GM13976 (cell line): ENCODE data around the gene CLEC1A.
"Not testable (repeated sequence)": the region's sequence is repeated elsewhere in the genome, so short reads cannot be mapped to it uniquely, and the experiment has no call there.

Experiments
- DNase-seq: peaks from one replicate; pipeline ENCODE4 v3.0.0; 2012; ENCODE audit warnings: low spot score
- in situ Hi-C: fragments of 300-500 bp; cut with MboI; formaldehyde crosslinking; loops from one replicate; pipeline ENCODE4 v1.12.0; 2022; ENCODE audit warnings: low sequenced_read_pairs, mixed read lengths, inconsistent platforms; ENCODE audit not compliant: unreplicated experiment
- TF ChIP-seq, protein P1 (sequence below): IDR thresholded peaks from 2 replicates; pipeline ENCODE4 v1.5.1; 2012; ENCODE audit warnings: borderline replicate concordance, mild to moderate bottlenecking; ENCODE audit not compliant: insufficient read depth; ENCODE audit errors: extremely low read depth, missing control alignments, control extremely low read depth

CLEC1A gene

GRCh38 chr12:10033783-10034545 lies 64.8 kb downstream of the CLEC1A start:
- DNase-seq: peak; percentile 28
- in situ Hi-C loops: no loop called here

DNA sequence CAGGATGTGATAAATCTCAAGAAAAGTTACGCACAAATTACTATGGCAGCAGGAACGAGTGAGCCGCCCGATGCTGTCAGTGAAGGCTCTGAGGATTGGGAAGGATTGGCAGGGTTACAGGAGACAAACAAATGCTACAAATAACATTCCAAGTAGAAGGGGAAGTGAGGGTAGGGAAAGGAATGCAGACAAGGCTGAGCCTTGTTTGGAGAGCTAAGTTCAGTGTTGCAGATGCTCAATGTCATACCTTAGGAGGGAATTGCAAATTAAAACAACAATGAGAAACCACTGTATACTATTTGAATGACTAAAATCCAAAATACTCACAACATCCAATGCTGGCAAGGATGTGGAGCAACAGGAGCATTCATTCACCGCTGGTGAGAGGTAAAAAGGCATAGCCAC lies 67.0 kb downstream of the CLEC1A start:
- DNase-seq: no peak
- in situ Hi-C loops: no loop called here

More at GRCh38 chr12:10033783-10034545, 64.8 kb downstream of the CLEC1A start:
- TF ChIP-seq, protein P1, sequence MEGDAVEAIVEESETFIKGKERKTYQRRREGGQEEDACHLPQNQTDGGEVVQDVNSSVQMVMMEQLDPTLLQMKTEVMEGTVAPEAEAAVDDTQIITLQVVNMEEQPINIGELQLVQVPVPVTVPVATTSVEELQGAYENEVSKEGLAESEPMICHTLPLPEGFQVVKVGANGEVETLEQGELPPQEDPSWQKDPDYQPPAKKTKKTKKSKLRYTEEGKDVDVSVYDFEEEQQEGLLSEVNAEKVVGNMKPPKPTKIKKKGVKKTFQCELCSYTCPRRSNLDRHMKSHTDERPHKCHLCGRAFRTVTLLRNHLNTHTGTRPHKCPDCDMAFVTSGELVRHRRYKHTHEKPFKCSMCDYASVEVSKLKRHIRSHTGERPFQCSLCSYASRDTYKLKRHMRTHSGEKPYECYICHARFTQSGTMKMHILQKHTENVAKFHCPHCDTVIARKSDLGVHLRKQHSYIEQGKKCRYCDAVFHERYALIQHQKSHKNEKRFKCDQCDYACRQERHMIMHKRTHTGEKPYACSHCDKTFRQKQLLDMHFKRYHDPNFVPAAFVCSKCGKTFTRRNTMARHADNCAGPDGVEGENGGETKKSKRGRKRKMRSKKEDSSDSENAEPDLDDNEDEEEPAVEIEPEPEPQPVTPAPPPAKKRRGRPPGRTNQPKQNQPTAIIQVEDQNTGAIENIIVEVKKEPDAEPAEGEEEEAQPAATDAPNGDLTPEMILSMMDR: no peak

GRCh38 chr12:10031321-10031720 lies 67.5 kb downstream of the CLEC1A start:
- TF ChIP-seq, protein P1: no peak
- in situ Hi-C loops: no loop called here
- no peak for DNase-seq

More for the DNA sequence above, 67.0 kb downstream of the CLEC1A start:
- TF ChIP-seq, protein P1: no peak

DNA sequence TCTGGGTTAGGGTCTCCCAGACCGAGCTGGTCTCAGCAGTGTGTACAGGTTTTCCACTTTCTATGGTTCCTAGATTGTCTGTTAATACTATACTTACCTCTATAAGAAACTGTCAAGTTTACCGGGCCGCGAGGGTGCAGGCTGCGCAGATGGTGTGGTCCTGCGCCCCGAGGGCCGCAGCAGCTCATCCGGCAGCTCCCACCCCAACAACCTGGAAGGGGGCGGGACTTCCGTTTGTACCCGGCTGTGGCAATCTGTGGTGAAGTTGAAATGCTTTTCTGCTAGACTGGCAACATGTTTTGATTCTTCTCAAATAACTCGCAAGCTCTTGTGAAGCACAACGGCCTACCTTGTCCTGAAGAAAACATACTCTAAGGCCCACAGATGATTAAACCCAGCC lies 68.3 kb downstream of the CLEC1A start, which contains the start of gene CLEC9A:
TSS of gene CLEC9A (plus strand) at position 237 of the 400 bp plus-strand sequence. CDS start 22,006 bp downstream, outside the sequence.
- TF ChIP-seq, protein P1: no peak
- in situ Hi-C loops: no loop called here
- no peak for DNase-seq

DNA sequence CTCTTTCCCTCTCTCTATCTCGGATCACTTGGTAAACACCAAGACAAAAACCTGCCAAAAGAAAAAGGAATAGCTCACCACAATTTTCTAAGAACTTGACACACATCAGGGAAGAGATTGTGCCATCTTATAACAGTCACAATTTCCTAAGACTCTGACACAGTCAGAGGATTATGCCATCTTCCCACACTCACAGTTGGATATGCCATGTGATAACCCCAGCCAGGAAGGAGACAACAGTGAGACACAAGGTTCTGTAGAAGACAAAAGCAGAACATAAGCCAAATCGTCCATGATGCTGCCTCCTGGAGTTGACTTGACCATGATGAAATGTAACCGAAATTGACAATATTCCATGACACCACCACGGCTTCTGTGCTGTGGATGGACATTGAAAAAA lies 71.1 kb downstream of the CLEC1A start:
- in situ Hi-C loops: no loop called here
- no peak for DNase-seq
- TF ChIP-seq, protein P1: no peak

- TF ChIP-seq, protein P1: no peak
- DNase-seq: no peak
- in situ Hi-C loops: no loop called here
These were observed 71.5 kb downstream of the CLEC1A start for GRCh38 chr12:10027311-10027710.

- in situ Hi-C loops: not testable (repeated sequence)
These were observed 72.1 kb downstream of the CLEC1A start for GRCh38 chr12:10026666-10027065.

More at GRCh38 chr12:10026666-10027065, 72.1 kb downstream of the CLEC1A start:
- DNase-seq: not testable (repeated sequence)
